Caco-2 (cell line): ENCODE measurements around the gene AGAP1. TPM values are rescaled to one million over a fixed set of nuclear protein-coding genes. Genes with fewer than 3 reads are reported as not detected.
A peak's percentile ranks its signal among the peaks of the same experiment; 100 is the strongest.

Source experiments
- Bru-seq: library from RNA; stranded (reverse); fragments of 400-500 nt; gene quantifications from one replicate; lab custom pipeline; 2021; lab: Mats Ljungman, UMichigan
- BruChase-seq, 2 experiments: library from RNA; stranded (reverse); fragments of 400-500 nt; gene quantifications; one replicate each; lab custom pipeline; 2021; lab: Mats Ljungman, UMichigan
- BruUV-seq: library from RNA; stranded (reverse); fragments of 400-500 nt; replicated peaks from 2 replicates; lab custom pipeline; 2021; lab: Mats Ljungman, UMichigan
- CTCF ChIA-PET: fragments of 300-600 bp; sonication (Branson Sonifier 250); formaldehyde crosslinking; loops from one replicate; lab custom pipeline; 2022; ENCODE audit warnings: antibody characterized with exemption; lab: Charles Lee
- POLR2A ChIA-PET: fragments of 300-600 bp; sonication (Branson Sonifier 250); formaldehyde crosslinking; loops from one replicate; lab custom pipeline; 2022; ENCODE audit warnings: antibody characterized with exemption; lab: Charles Lee
- DNase-seq, 2 experiments: peaks; one replicate each; pipeline versions ENCODE4 v3.0.0 to v3.0.0-alpha.2; 2020 to 2022
- H3K27me3 ChIP-seq: replicated peaks from 2 replicates; pipeline ENCODE4 v1.6.0; 2011; ENCODE audit warnings: low read length; ENCODE audit not compliant: control insufficient read depth, insufficient read depth
- H3K36me3 ChIP-seq: 2 replicates; pipeline ENCODE4 v1.5.1; 2011; ENCODE audit warnings: low read length; ENCODE audit not compliant: control insufficient read depth, insufficient read depth
- H3K4me1 ChIP-seq: fragments of 250-450 bp; sonication (Bioruptor Pico); 2 replicates; pipeline ENCODE4 v1.5.1; 2020; ENCODE audit warnings: mild to moderate bottlenecking
- H3K4me3 ChIP-seq: 2 replicates; pipeline ENCODE4 v1.5.1; 2011; ENCODE audit warnings: low read depth, mild to moderate bottlenecking, control low read depth, low read length
- H3K9me3 ChIP-seq: fragments of 250-450 bp; sonication (Bioruptor Pico); 2 replicates; pipeline ENCODE4 v1.5.1; 2020; ENCODE audit warnings: mild to moderate bottlenecking, moderate library complexity
- H3K27ac Mint-ChIP-seq: one replicate; pipeline ENCODE4 v1.8.0; 2022; ENCODE audit warnings: mixed read lengths; ENCODE audit not compliant: unreplicated experiment
- H3K27me3 Mint-ChIP-seq: one replicate; pipeline ENCODE4 v1.8.0; 2022; ENCODE audit warnings: mixed read lengths; ENCODE audit not compliant: insufficient read depth, unreplicated experiment
- H3K36me3 Mint-ChIP-seq: one replicate; pipeline ENCODE4 v1.8.0; 2022; ENCODE audit warnings: mild to moderate bottlenecking, mixed read lengths; ENCODE audit not compliant: insufficient read depth, unreplicated experiment
- H3K4me1 Mint-ChIP-seq: one replicate; pipeline ENCODE4 v1.8.0; 2022; ENCODE audit warnings: low read depth, mixed read lengths; ENCODE audit not compliant: unreplicated experiment
- H3K4me3 Mint-ChIP-seq: one replicate; pipeline ENCODE4 v1.8.0; 2022; ENCODE audit warnings: mild to moderate bottlenecking, moderate library complexity, mixed read lengths; ENCODE audit not compliant: unreplicated experiment
- H3K9me3 Mint-ChIP-seq: one replicate; pipeline ENCODE4 v1.8.0; 2022; ENCODE audit warnings: mixed read lengths; ENCODE audit not compliant: unreplicated experiment
- CTCF ChIP-seq, 2 experiments: fragments of 200-600 bp in 1 of 2; IDR thresholded peaks; 1 replicate in 1 of 2; 2 replicates in 1 of 2; pipeline versions ENCODE4 v1.5.1 to v1.8.0; 2011 to 2022; ENCODE audit warnings: antibody characterized with exemption in 1 of 2, control low read depth in 1 of 2, inconsistent platforms in 1 of 2, low read depth in 1 of 2, low read length in 1 of 2, mild to moderate bottlenecking in 1 of 2, moderate library complexity in 1 of 2; ENCODE audit not compliant: insufficient read depth in 1 of 2, severe bottlenecking in 1 of 2, unreplicated experiment in 1 of 2
- intact Hi-C: fragments of 100-400 bp; cut with micrococcal nuclease; formaldehyde crosslinking; loops from one replicate; pipeline ENCODE4 v1.10.0; 2022; ENCODE audit not compliant: unreplicated experiment
- long read RNA-seq: library from polyadenylated mRNA; stranded (forward); transcript quantifications from one replicate; pipeline ENCODE4 v2.0.0, GENCODE V29; 2022
- total RNA-seq: library from RNA; stranded (reverse); gene quantifications from 2 replicates; pipeline ENCODE4 v1.2.3, GENCODE V29; 2022

Gene AGAP1
- total RNA-seq (39.5 and 41.7 TPM in 2 replicates), Bru-seq, nascent RNA (percentile 72 among the genes with signal in this experiment), BruChase-seq, experiment 1, labeled RNA remaining after a 2-hour chase (percentile 68 among the genes with signal in this experiment), BruChase-seq, experiment 2, labeled RNA remaining after a 6-hour chase (percentile 70 among the genes with signal in this experiment)
- long read RNA-seq, full-length matches to known transcripts, result 3 of 15 reads
- long read RNA-seq, partial matches to known transcripts, result 1 of 15 reads
- long read RNA-seq, other reads (novel, unspliced or antisense), result 11 of 15 reads

DNA sequence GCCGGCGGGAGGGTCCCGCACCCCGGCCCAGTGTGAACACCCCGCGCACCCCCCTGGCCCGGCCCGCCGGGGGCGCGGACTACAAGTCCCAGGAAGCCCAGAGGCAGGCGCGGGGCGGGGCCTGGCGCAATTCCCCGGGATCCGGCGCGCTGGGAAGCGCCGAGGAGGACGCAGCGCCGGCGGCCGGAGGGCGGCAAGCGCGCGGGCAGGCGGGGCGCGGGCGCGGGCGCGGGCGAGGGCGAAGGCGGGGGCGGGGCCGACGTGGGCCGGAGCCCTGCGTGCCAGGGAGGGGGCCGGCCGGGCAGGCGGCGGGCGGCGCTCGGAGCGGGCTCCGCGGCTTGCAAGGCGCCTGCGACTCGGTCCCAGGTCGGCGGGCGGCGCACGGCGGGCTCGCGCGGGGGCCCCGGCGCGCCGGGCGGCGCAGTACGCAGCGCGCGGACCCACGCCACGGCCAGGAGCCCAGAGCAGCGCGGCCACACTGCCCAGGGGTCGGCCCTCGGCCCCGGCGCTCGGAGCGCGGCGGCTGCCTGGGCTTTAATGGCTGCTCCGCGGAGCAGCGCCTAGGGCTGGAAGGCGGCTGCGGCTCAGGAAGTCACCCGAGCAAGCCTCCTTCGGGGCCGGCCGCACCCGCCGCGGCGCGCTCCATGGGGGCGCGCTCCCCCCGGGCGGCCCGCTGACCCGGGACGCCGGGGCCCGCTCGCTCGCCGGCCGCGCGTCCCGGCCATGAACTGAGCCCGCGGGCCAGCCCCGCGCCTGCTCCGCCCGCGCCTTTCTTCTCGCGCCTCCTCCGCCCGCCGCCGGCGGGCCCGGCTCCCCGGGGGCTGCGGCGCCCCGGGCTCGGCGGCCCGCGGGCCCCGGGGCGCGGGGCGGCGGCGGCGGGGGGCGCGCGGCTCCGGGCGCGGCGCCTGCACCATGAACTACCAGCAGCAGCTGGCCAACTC, at the start of gene AGAP1:
AGAP1 (plus strand) TSS at position 269 of the 941 bp plus-strand sequence.
- Histone ChIP-seq H3K4me3 (peak within 1 kb of the TSS; percentile 84), H3K36me3 (no peaks in the 10 kb centered on the region), H3K4me1 (no peaks in the 10 kb centered on the region; the same call in 1 of the 2 replicates), H3K9me3 (no peaks in the 10 kb centered on the region), H3K27me3 (no peaks in the 10 kb centered on the region)
- peak within 1 kb of the TSS; percentile 61 for H3K27ac Mint-ChIP-seq
- intact Hi-C loops, result no loop called here
- H3K9me3 Mint-ChIP-seq, result peaks cover 8% of the 10 kb centered on the region
- no TSS peak for BruUV-seq
- no peak for TF ChIP-seq CTCF (IDR thresholded peaks at IDR 0.05; ENCODE audit: insufficient read depth in 1 of 2, low read depth in 1 of 2, low read length in 1 of 2, severe bottlenecking in 1 of 2, unreplicated experiment in 1 of 2)
- ChIA-PET POLR2A (interaction anchor here (0.9 kb wide), 1 partner anchor 58 kb away, joined by 3 read pairs; no protein-coding TSS in a partner anchor), CTCF (no interaction called here)
- DNase-seq, result peak; percentile 78 to 87
- peak within 1 kb of the TSS; percentile 85 for H3K4me3 Mint-ChIP-seq
- H3K36me3 Mint-ChIP-seq, result no peaks in the 10 kb centered on the region
- peaks cover 11% of the 10 kb centered on the region for H3K4me1 Mint-ChIP-seq
- no peaks in the 10 kb centered on the region for H3K27me3 Mint-ChIP-seq

- Histone ChIP-seq H3K27me3 (no peaks in the 10 kb centered on the region), H3K36me3 (no peaks in the 10 kb centered on the region), H3K9me3 (0 out of 2 replicates have a peak, but pooled peaks cover 4% of the 10 kb centered on the region), H3K4me3 (no peak overlapping the region), H3K4me1 (no peaks in the 10 kb centered on the region)
- Mint-ChIP-seq H3K36me3 (peaks cover 9% of the 10 kb centered on the region), H3K4me1 (no peaks in the 10 kb centered on the region), H3K4me3 (no peak overlapping the region), H3K27me3 (no peaks in the 10 kb centered on the region), H3K9me3 (peaks cover 9% of the 10 kb centered on the region), H3K27ac (no peak overlapping the region)
- POLR2A ChIA-PET, result no interaction called here
- no TSS peak for BruUV-seq
- intact Hi-C loops, result no loop called here
- no peak for TF ChIP-seq CTCF (IDR thresholded peaks at IDR 0.05; ENCODE audit: insufficient read depth in 1 of 2, low read depth in 1 of 2, low read length in 1 of 2, severe bottlenecking in 1 of 2, unreplicated experiment in 1 of 2)
- DNase-seq, result peak; percentile 24 to 61
- CTCF ChIA-PET, result no interaction called here
These were observed 49.7 kb upstream of the AGAP1 start for GRCh38 chr2:235444101-235444597.

DNA sequence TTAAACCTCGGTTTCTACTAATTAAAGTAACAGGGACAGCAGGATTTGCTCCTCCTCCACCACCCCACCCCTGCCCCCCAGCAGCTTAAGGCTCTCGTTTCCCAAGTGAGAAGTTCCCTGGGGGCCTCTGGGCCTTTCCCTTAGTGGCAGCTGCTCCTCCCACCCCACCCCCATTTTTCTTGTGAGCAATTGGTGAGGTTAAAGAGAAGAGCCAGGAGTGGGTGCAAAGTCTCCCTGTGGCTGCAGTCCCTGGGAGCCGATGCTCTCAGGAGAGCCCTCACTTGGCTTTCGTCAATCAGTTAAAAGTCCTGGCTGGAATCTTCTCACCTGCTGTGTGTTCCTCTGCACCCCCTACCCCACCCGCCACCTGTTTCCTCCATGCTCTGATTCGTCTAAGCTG, 48.7 kb upstream of the AGAP1 start:
- no peaks in the 10 kb centered on the region for H3K36me3 ChIP-seq
- ChIA-PET CTCF (no interaction called here), POLR2A (no interaction called here)
- H3K4me1 ChIP-seq, result no peaks in the 10 kb centered on the region
- no peak for DNase-seq
- H3K27me3 Mint-ChIP-seq, result no peaks in the 10 kb centered on the region
- TF ChIP-seq CTCF (IDR thresholded peaks at IDR 0.05; ENCODE audit: insufficient read depth in 1 of 2, low read depth in 1 of 2, low read length in 1 of 2, severe bottlenecking in 1 of 2, unreplicated experiment in 1 of 2), result no peak
- intact Hi-C loops, result no loop called here
- H3K27me3 ChIP-seq, result no peaks in the 10 kb centered on the region
- H3K9me3 ChIP-seq, result 0 out of 2 replicates have a peak, but pooled peaks cover 4% of the 10 kb centered on the region
- H3K36me3 Mint-ChIP-seq, result peaks cover 9% of the 10 kb centered on the region
- no peak overlapping the region for H3K4me3 Mint-ChIP-seq
- H3K4me1 Mint-ChIP-seq, result no peaks in the 10 kb centered on the region
- BruUV-seq, result no TSS peak
- H3K9me3 Mint-ChIP-seq, result peaks cover 9% of the 10 kb centered on the region
- no peak overlapping the region for H3K4me3 ChIP-seq
- H3K27ac Mint-ChIP-seq, result no peak overlapping the region
